H1 (cell line): ENCODE data around the gene CDC42BPB. TPM values are rescaled to one million over a fixed set of nuclear protein-coding genes. Genes with fewer than 3 reads are reported as not detected.

Experiments used
- EP300 ChIP-seq, 2 experiments: IDR thresholded peaks; 1 replicate in 1 of 2; 2 replicates in 1 of 2; pipeline ENCODE4 v1.6.1; 2011 to 2012; ENCODE audit warnings: low read depth in 2 of 2, low read length in 2 of 2, mild to moderate bottlenecking in 2 of 2, borderline replicate concordance in 1 of 2, inconsistent platforms in 1 of 2, moderate library complexity in 1 of 2
- GTF2F1 ChIP-seq: IDR thresholded peaks from 2 replicates; pipeline ENCODE4 v1.6.1; 2012; ENCODE audit warnings: low read depth, low read length, improper control_type of control experiment, borderline replicate concordance
- HDAC2 ChIP-seq, 2 experiments: fragments of 300-600 bp in 1 of 2; sonication (generic) in 1 of 2; IDR thresholded peaks; 2 replicates each; pipeline ENCODE4 v1.6.1; 2011 to 2012; ENCODE audit warnings: low read depth in 2 of 2, low read length in 2 of 2, mild to moderate bottlenecking in 2 of 2, moderate library complexity in 2 of 2, borderline replicate concordance in 1 of 2, inconsistent platforms in 1 of 2
- JUN ChIP-seq: IDR thresholded peaks from 2 replicates; pipeline ENCODE4 v1.6.1; 2011; ENCODE audit warnings: low read depth, mild to moderate bottlenecking, improper control_type of control experiment, low read length
- MAFK ChIP-seq: IDR thresholded peaks from 2 replicates; pipeline ENCODE4 v1.6.1; 2012; ENCODE audit warnings: low read depth, mild to moderate bottlenecking, improper control_type of control experiment, low read length
- POU5F1 ChIP-seq: IDR thresholded peaks from 2 replicates; pipeline ENCODE4 v1.6.1; 2011; ENCODE audit warnings: low read depth, mild to moderate bottlenecking, low read length, moderate library complexity
- RAD21 ChIP-seq, 2 experiments: IDR thresholded peaks in 1 of 2; conservative IDR thresholded peaks in 1 of 2; 2 replicates each; pipeline ENCODE4 v1.6.1; 2011; ENCODE audit warnings: low read depth in 2 of 2, low read length in 2 of 2, improper control_type of control experiment in 1 of 2, inconsistent platforms in 1 of 2, mild to moderate bottlenecking in 1 of 2, moderate library complexity in 1 of 2
- RNF2 ChIP-seq: fragments of 200-900, 300-1000 bp; sonication (generic); IDR thresholded peaks from 2 replicates; pipeline ENCODE4 v1.7.1; 2016; ENCODE audit warnings: borderline replicate concordance, low read depth, mild to moderate bottlenecking, antibody characterized with exemption, low read length; ENCODE audit not compliant: poor library complexity, severe bottlenecking; ENCODE audit errors: missing control alignments
- RXRA ChIP-seq: IDR thresholded peaks from 2 replicates; pipeline ENCODE4 v1.6.1; 2011; ENCODE audit warnings: low read depth, mild to moderate bottlenecking, low read length, moderate library complexity; ENCODE audit not compliant: insufficient read depth
- polyA plus RNA-seq, 7 experiments: library from polyadenylated mRNA; depleted of rRNA in 3 of 7; stranded (reverse) in 5 of 7; unstranded in 2 of 7; fragments of >200 nt in 5 of 7; fragments of 200-250 nt in 2 of 7; gene quantifications; 1 replicate in 5 of 7; 2 replicates in 1 of 7; 4 replicates in 1 of 7; pipeline versions ENCODE4 v1.2.1 to v1.2.3, GENCODE V29; 2011 to 2013; ENCODE audit warnings: missing spikeins in 2 of 7, mixed read lengths in 2 of 7
- total RNA-seq: library from RNA; stranded (reverse); fragmentation: NEBNext Ultra II Directional; extraction: Animal tissue kit (Norgen Biotek cat#: 25700); gene quantifications from 2 replicates; pipeline ENCODE4 v1.2.1, GENCODE V29; 2021
- TF ChIP-seq, protein P1 (sequence below): fragments of 300-600 bp; sonication (generic); IDR thresholded peaks from 2 replicates; pipeline ENCODE4 v1.7.1; 2012; ENCODE audit warnings: low read length, moderate library complexity, mild to moderate bottlenecking, inconsistent platforms; ENCODE audit not compliant: insufficient replicate concordance

Gene CDC42BPB
- total and polyA plus RNA-seq, 2 of the 8 experiments (the other 6 are each of a cell fraction or from before 2014, with no cell fraction given), result 51.2 to 88.2 TPM

GRCh38 chr14:102996941-102997340, 60.4 kb downstream of the CDC42BPB start (continued):
- TF ChIP-seq, protein P1, sequence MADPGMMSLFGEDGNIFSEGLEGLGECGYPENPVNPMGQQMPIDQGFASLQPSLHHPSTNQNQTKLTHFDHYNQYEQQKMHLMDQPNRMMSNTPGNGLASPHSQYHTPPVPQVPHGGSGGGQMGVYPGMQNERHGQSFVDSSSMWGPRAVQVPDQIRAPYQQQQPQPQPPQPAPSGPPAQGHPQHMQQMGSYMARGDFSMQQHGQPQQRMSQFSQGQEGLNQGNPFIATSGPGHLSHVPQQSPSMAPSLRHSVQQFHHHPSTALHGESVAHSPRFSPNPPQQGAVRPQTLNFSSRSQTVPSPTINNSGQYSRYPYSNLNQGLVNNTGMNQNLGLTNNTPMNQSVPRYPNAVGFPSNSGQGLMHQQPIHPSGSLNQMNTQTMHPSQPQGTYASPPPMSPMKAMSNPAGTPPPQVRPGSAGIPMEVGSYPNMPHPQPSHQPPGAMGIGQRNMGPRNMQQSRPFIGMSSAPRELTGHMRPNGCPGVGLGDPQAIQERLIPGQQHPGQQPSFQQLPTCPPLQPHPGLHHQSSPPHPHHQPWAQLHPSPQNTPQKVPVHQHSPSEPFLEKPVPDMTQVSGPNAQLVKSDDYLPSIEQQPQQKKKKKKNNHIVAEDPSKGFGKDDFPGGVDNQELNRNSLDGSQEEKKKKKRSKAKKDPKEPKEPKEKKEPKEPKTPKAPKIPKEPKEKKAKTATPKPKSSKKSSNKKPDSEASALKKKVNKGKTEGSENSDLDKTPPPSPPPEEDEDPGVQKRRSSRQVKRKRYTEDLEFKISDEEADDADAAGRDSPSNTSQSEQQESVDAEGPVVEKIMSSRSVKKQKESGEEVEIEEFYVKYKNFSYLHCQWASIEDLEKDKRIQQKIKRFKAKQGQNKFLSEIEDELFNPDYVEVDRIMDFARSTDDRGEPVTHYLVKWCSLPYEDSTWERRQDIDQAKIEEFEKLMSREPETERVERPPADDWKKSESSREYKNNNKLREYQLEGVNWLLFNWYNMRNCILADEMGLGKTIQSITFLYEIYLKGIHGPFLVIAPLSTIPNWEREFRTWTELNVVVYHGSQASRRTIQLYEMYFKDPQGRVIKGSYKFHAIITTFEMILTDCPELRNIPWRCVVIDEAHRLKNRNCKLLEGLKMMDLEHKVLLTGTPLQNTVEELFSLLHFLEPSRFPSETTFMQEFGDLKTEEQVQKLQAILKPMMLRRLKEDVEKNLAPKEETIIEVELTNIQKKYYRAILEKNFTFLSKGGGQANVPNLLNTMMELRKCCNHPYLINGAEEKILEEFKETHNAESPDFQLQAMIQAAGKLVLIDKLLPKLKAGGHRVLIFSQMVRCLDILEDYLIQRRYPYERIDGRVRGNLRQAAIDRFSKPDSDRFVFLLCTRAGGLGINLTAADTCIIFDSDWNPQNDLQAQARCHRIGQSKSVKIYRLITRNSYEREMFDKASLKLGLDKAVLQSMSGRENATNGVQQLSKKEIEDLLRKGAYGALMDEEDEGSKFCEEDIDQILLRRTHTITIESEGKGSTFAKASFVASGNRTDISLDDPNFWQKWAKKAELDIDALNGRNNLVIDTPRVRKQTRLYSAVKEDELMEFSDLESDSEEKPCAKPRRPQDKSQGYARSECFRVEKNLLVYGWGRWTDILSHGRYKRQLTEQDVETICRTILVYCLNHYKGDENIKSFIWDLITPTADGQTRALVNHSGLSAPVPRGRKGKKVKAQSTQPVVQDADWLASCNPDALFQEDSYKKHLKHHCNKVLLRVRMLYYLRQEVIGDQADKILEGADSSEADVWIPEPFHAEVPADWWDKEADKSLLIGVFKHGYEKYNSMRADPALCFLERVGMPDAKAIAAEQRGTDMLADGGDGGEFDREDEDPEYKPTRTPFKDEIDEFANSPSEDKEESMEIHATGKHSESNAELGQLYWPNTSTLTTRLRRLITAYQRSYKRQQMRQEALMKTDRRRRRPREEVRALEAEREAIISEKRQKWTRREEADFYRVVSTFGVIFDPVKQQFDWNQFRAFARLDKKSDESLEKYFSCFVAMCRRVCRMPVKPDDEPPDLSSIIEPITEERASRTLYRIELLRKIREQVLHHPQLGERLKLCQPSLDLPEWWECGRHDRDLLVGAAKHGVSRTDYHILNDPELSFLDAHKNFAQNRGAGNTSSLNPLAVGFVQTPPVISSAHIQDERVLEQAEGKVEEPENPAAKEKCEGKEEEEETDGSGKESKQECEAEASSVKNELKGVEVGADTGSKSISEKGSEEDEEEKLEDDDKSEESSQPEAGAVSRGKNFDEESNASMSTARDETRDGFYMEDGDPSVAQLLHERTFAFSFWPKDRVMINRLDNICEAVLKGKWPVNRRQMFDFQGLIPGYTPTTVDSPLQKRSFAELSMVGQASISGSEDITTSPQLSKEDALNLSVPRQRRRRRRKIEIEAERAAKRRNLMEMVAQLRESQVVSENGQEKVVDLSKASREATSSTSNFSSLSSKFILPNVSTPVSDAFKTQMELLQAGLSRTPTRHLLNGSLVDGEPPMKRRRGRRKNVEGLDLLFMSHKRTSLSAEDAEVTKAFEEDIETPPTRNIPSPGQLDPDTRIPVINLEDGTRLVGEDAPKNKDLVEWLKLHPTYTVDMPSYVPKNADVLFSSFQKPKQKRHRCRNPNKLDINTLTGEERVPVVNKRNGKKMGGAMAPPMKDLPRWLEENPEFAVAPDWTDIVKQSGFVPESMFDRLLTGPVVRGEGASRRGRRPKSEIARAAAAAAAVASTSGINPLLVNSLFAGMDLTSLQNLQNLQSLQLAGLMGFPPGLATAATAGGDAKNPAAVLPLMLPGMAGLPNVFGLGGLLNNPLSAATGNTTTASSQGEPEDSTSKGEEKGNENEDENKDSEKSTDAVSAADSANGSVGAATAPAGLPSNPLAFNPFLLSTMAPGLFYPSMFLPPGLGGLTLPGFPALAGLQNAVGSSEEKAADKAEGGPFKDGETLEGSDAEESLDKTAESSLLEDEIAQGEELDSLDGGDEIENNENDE, result no peak
- TF ChIP-seq RXRA (no peak), RNF2 (no peak), MAFK (no peak), JUN (no peak), RAD21 (IDR thresholded peaks at IDR 0.05 in 1 of 2, conservative IDR thresholded peaks at IDR 0.05 in 1 of 2; ENCODE audit: low read depth in 2 of 2, low read length in 2 of 2) (no peak), GTF2F1 (no peak), EP300 (IDR thresholded peaks at IDR 0.05; ENCODE audit: borderline replicate concordance in 1 of 2, low read depth in 2 of 2, low read length in 2 of 2) (no peak), HDAC2 (IDR thresholded peaks at IDR 0.05; ENCODE audit: borderline replicate concordance in 1 of 2, low read depth in 2 of 2, low read length in 2 of 2) (no peak), POU5F1 (no peak)
